Breast epithelium (tissue), 3 donors: ENCODE data around the gene POLG2.

Source experiments
- POLR2AphosphoS5 ChIP-seq, 3 donors: sonication (generic); formaldehyde crosslinking; IDR thresholded peaks; one replicate each; pipeline ENCODE4 v1.6.1; 2017; ENCODE audit warnings: antibody characterized with exemption in 3 of 3
- TF ChIP-seq, protein P1 (sequence below), 3 donors: fragments of 450-650 bp; IDR thresholded peaks; one replicate each; pipeline ENCODE4 v1.5.1; 2016 to 2017; ENCODE audit warnings: antibody characterized with exemption in 3 of 3, mild to moderate bottlenecking in 3 of 3, moderate library complexity in 3 of 3

DNA sequence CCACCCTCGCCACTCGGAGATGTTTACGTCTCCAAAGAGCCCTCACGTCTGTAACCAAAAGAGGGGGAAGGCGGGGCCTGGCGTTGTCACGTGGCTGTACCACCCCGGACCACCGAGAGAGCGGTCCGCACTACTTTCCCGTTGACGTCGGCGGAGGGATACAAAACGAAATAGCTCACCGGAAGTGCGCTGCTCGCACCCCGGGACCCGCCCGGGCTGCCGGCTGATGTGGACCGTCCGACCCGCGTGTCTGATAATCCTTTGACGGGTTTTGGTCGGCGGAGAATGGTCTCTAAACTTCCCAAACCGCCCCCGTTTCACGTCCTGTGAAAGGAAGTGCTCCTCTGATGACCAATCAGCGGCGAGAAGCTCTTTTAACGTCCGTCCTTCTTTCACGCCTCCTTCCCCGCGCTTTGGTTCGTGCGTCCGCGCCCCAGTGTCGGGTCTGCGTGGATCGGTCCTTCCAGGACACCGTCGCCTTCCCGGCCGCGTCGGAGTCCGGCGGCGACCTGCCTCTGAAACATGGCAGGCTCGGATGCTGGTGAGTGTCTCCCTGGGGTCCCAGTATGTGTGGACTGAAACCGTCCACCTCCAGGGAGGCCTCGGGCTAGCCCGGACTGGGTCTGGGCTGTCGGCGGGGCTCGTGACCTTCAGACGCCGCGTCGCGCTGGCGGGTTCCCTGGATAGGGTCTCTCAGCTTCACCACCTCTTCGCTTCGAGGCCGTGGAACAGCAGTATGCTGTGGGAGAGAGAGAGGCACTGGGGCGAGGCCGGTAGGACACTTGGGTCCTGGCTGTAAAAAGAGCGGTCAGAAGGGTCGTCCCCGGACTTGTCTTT is 9.9 kb upstream of the POLG2 start, which contains the start of gene CEP95:
- peak; percentile 82 to 97 (median 91) for TF ChIP-seq POLR2AphosphoS5 (IDR thresholded peaks at IDR 0.05)
- TF ChIP-seq, protein P1, sequence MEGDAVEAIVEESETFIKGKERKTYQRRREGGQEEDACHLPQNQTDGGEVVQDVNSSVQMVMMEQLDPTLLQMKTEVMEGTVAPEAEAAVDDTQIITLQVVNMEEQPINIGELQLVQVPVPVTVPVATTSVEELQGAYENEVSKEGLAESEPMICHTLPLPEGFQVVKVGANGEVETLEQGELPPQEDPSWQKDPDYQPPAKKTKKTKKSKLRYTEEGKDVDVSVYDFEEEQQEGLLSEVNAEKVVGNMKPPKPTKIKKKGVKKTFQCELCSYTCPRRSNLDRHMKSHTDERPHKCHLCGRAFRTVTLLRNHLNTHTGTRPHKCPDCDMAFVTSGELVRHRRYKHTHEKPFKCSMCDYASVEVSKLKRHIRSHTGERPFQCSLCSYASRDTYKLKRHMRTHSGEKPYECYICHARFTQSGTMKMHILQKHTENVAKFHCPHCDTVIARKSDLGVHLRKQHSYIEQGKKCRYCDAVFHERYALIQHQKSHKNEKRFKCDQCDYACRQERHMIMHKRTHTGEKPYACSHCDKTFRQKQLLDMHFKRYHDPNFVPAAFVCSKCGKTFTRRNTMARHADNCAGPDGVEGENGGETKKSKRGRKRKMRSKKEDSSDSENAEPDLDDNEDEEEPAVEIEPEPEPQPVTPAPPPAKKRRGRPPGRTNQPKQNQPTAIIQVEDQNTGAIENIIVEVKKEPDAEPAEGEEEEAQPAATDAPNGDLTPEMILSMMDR (IDR thresholded peaks at IDR 0.05): no peak
